Hypothalamus (tissue), 51 donors: ENCODE measurements around the gene VSTM4.

ENCODE experiments used
- DNase-seq, 51 donors: peaks; one replicate each; lab custom pipeline; 2025; lab: John Stamatoyannopoulos, UW

The VSTM4 gene

GRCh38 chr10:49096890-49097445 lies 18.4 kb downstream of the VSTM4 start:
- no peak for DNase-seq

GRCh38 chr10:49094646-49095045 lies 20.7 kb downstream of the VSTM4 start:
- DNase-seq = no peak

GRCh38 chr10:49093922-49094321 lies 21.4 kb downstream of the VSTM4 start:
- DNase-seq = no peak

DNA sequence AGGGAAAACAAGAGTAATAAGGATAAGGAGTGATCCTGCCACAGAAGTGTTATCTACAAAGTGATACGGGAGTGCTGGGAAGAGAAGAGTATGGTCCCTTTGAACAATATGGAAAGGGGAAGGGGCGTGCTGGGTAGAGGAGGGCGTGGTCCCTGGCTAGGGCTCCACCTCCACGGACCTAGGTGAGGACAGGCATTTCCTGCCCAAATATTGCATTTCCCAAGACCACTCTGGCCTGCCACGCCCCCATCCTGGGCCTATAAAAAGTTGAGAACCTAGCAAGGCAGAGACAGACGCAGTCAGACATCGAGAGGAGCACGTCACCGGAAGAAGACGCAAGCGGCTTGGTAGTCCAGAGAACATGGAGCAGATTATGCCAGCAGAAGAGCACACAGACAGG lies 22.8 kb downstream of the VSTM4 start:
- no peak for DNase-seq

DNA sequence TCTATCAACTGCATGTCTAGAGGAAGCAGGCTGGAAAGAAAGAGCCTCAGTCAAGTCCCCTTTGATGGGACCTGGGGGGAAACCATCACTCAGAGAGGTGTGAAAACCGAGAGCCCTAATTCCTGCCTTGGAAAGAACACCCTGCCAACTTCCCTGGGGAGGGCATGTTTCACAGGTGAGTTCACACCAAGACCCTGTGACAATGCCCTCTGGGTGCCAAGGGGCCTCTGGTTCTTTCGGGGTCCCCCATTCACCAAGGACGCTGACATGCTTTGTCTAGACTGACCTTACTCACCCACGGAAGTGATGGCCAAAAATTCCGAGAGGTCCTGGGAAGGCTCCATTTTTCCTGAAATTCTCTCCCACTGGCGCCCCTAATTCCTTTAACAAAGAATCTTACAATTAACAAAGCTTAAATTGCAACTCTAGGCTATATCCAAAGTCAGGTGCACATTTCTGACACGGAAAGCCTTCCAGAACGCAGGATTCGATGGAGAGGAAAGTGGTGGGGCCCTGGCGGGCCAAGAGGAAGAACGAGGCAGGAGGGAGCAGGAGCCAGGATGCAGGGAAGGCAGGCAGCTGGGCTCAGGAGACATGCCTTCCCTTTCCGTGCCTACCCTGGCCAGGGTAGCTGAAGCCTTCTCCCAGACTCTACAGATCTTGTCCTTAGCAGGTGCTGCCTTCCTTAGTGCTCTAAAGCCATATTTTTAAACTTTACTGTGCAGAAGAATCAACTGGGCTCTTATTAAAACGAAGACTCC lies 23.7 kb downstream of the VSTM4 start:
- DNase-seq = no peak

GRCh38 chr10:49090696-49091380 lies 24.5 kb downstream of the VSTM4 start:
- DNase-seq = no peak

DNA sequence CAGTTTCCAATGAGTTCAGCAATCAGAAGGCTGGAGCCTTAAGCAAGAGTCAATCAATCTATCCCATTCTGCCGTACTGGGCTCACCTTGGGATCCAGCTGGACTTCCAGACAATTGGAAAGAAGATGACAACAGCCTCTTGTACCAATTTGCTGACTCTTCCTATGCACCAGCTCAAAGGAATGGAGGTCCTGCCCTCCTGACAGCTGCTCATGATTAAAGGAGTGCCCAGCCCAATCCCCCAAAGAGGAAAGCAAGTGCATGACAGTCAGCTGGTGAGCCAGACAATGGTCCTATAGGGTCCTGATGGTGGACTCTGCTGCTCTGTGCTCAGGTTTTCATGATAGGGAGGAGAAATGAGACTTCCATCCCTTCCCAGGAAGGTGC lies 25.1 kb downstream of the VSTM4 start:
- no peak for DNase-seq

GRCh38 chr10:49089557-49090188 lies 25.6 kb downstream of the VSTM4 start:
- DNase-seq = no peak

DNA sequence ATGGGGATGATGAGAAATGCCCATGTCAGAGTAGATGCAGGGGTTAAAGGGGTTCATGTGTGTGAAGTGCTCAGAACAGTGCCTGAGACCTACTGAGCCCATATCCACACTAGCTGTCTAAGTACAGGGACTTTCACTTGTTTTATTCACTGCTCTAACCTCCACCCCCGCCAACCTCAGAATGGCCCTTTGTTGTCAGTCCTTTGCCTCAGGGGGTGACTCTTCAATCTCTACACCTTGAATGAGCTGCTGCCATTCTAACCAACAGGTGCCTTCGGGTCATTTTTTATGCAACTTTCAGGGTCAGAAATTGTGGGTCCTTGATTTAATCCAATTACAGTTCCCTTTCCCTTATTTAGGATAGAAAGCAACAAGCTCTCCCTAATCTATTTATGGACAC lies 26.2 kb downstream of the VSTM4 start:
- no peak for DNase-seq

DNA sequence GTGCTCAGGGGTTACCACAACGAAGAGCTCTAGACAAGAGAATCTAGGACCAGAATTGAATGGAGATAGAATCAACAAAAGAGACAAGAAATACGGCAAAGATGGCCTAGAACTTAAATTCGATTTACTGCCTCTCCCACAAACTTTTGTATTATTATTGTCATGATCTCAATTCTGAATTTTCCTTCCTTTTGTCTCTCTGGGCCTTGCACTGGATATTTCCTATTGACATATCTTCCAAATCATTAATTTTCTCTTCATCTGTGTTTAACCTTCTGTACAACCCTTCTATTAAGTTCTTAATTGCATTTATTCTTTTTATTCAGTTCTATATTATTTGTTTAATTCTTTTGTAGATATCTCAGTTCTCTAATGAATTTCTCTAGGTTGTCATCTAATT lies 28.4 kb downstream of the VSTM4 start:
- DNase-seq = no peak

DNA sequence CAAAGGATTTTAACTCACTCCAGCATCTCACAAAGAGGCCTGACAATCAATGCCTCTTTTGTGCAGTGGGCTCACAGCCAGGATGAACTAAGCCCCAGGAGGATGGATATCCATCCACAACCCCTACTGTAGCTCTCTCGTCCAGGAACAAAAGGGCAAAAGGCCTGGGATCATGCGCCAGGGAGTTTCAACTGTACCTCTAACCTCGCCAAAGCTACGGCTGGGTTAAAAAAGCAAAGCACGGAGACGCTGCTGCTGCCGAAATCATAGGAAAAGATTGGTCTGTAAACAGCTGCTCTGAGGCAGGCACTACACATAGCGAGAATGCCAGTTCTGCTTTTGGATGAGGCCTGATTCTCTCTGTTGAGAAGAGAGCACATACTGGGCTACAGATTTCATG lies 32.1 kb downstream of the VSTM4 start:
- peak in 18 of 51 donors; percentile 13 to 60 (median 35) for DNase-seq

- peak in 23 of 51 donors; percentile 17 to 63 (median 41) for DNase-seq
Observed at GRCh38 chr10:49082766-49083165, 32.6 kb downstream of the VSTM4 start.

- peak in 6 of 51 donors; percentile 14 to 27 (median 20) for DNase-seq
Observed at GRCh38 chr10:49081547-49082275, 33.6 kb downstream of the VSTM4 start.

DNA sequence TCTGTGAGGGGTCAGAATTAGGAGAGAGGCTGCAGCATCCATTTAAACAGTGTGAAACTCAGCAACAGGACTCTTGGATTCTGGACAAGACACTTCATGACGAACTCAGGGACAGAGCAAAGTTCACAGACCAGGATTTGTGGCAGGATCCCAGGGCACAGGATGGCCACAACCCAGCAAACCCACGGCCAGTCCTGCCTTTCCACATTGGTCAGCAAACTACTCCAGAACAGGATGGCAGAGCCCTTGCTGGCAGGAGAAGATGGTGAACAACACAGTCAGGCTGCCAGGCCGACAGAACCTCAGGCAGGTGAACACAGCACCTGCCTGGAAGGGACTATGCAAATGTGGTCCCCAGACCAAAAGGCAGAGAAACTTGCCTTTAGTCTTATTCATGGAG lies 34.4 kb downstream of the VSTM4 start:
- DNase-seq = no peak

- DNase-seq = no peak
Observed at GRCh38 chr10:49080071-49080470, 35.3 kb downstream of the VSTM4 start.

DNA sequence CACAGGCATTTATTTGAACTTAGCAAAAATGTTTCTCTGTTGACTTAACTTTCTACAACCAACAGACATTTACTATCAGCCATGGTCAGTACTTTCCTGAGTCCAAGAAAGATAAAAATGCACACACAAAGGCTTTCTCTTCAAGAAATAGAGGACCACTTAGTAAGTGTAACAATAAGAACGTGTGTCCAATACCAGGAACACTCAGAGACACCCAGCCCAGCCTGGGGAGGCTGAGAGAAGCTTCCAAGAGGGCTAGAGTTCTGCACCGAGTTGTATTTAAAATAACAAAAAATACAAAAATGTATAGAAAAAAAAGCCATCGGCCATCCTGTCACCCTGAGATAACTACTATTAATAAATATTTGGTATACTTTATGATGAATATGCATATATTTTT lies 35.8 kb downstream of the VSTM4 start:
- no peak for DNase-seq

- no peak for DNase-seq
Observed at GRCh38 chr10:49079072-49079471, 36.2 kb downstream of the VSTM4 start.

DNA sequence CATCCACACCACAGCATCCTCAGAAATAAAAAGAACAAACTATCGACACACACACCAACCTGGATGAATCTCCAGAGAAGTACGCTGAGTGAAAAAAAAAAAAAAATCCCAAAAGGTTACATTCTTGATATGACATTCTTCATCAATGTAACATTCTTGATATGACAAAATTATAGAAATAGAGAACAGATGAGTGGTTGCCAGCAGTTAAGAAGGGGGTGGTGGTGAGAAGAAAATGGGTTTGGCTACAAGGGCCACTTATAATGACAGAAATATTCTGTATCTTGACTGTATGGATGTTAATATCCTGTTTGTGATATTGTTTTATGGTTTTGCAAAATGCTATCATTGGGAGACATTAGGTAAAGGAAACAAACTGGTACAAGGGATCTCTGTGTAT lies 36.9 kb downstream of the VSTM4 start:
- DNase-seq = no peak

GRCh38 chr10:49076741-49077521 lies 38.4 kb downstream of the VSTM4 start:
- no peak for DNase-seq

DNA sequence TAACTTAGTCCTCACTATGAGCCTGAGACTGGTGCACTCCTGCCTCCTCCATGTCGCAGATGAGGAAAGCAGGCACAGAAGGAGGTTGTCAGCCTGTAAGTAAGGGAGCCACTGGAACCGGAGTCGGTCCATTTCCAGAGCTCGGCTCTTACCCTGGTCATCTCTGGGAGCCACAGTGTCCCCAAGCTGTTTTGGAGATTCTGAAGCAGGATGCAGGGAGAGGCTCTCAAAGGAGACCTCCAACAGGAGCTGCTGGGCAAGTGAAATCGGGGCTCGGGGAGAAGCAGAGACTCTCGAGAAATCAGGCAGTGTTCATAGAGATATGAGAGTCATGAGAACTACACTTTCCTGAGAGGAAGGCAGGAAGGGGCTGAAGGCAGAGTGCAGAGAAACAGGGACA lies 39.0 kb downstream of the VSTM4 start:
- no peak for DNase-seq
